SK-N-MC (cell line): ENCODE data around the gene RCBTB2.

Experiments used
- DNase-seq: peaks from one replicate; pipeline ENCODE4 v3.0.0-alpha.2; 2011; ENCODE audit warnings: low read depth, low spot score
- H3K27ac ChIP-seq: fragments of 200-600 bp; sonication (generic); 2 replicates; pipeline ENCODE4 v1.5.1; 2016; ENCODE audit warnings: mixed run types
- H3K36me3 ChIP-seq: fragments of 200-600 bp; sonication (generic); 2 replicates; pipeline ENCODE4 v1.6.1; 2017; ENCODE audit warnings: antibody characterized with exemption, low read length, mixed read lengths; ENCODE audit not compliant: insufficient read depth
- H3K4me3 ChIP-seq: fragments of 200-600 bp; sonication (generic); 2 replicates; pipeline ENCODE4 v1.5.1; 2016
- H3K9ac ChIP-seq: fragments of 200-600 bp; sonication (generic); 2 replicates; pipeline ENCODE4 v1.8.0; 2017; ENCODE audit warnings: mixed run types, mixed read lengths; ENCODE audit not compliant: insufficient read length
- H3K9me3 ChIP-seq: fragments of 200-600 bp; sonication (generic); 2 replicates; pipeline ENCODE4 v1.6.1; 2017; ENCODE audit warnings: low read depth, mild to moderate bottlenecking, antibody characterized with exemption, low read length, moderate library complexity, mixed read lengths
- EZH2 ChIP-seq: fragments of 200-600 bp; sonication (generic); IDR thresholded peaks from one replicate; pipeline ENCODE4 v1.6.1; 2017; ENCODE audit warnings: antibody characterized with exemption
- FOXP2 ChIP-seq: optimal IDR thresholded peaks from 2 replicates; pipeline ENCODE3; 2011; ENCODE audit warnings: mild to moderate bottlenecking, moderate library complexity; ENCODE audit not compliant: insufficient read depth; ENCODE audit errors: extremely low read length, control extremely low read depth
- POLR2AphosphoS5 ChIP-seq: IDR thresholded peaks from 2 replicates; pipeline ENCODE4 v1.6.1; 2012; ENCODE audit warnings: mild to moderate bottlenecking, low read depth, low read length, borderline replicate concordance

RCBTB2 gene

GRCh38 chr13:48555441-48555840 is 22.6 kb upstream of the RCBTB2 start:
- Histone ChIP-seq H3K36me3 (no peaks in the 10 kb centered on the region), H3K4me3 (no peak overlapping the region), H3K9me3 (0 out of 2 replicates have a peak, but pooled peaks cover 2% of the 10 kb centered on the region), H3K9ac (no peak overlapping the region), H3K27ac (no peak overlapping the region)
- no peak for DNase-seq
- TF ChIP-seq FOXP2 (no peak), EZH2 (no peak), POLR2AphosphoS5 (no peak)

- Histone ChIP-seq H3K36me3 (no peaks in the 10 kb centered on the region), H3K9ac (no peak overlapping the region), H3K27ac (no peak overlapping the region), H3K4me3 (no peak overlapping the region), H3K9me3 (0 out of 2 replicates have a peak, but pooled peaks cover 2% of the 10 kb centered on the region)
- TF ChIP-seq POLR2AphosphoS5 (no peak), FOXP2 (no peak), EZH2 (no peak)
- no peak for DNase-seq
These were observed 18.4 kb upstream of the RCBTB2 start for GRCh38 chr13:48551329-48551728.

GRCh38 chr13:48549658-48550057 is 16.8 kb upstream of the RCBTB2 start:
- Histone ChIP-seq H3K4me3 (no peak overlapping the region), H3K36me3 (no peaks in the 10 kb centered on the region), H3K9me3 (no peaks in the 10 kb centered on the region), H3K9ac (no peak overlapping the region), H3K27ac (no peak overlapping the region)
- TF ChIP-seq POLR2AphosphoS5, result no peak
- TF ChIP-seq EZH2, result no peak
- TF ChIP-seq FOXP2, result no peak
- DNase-seq, result no peak

- no peaks in the 10 kb centered on the region for H3K9me3 ChIP-seq
- H3K9ac ChIP-seq, result no peak overlapping the region
- no peak overlapping the region for H3K4me3 ChIP-seq
- DNase-seq, result no peak
- no peak overlapping the region for H3K27ac ChIP-seq
- no peaks in the 10 kb centered on the region for H3K36me3 ChIP-seq
- TF ChIP-seq FOXP2 (no peak), EZH2 (no peak), POLR2AphosphoS5 (no peak)
These were observed 14.8 kb upstream of the RCBTB2 start for GRCh38 chr13:48547663-48548092.

GRCh38 chr13:48545608-48546007 is 12.7 kb upstream of the RCBTB2 start:
- Histone ChIP-seq H3K36me3 (no peaks in the 10 kb centered on the region), H3K9me3 (no peaks in the 10 kb centered on the region), H3K27ac (no peak overlapping the region), H3K4me3 (no peak overlapping the region), H3K9ac (no peak overlapping the region)
- no peak for DNase-seq
- TF ChIP-seq FOXP2 (no peak), POLR2AphosphoS5 (no peak), EZH2 (no peak)

- Histone ChIP-seq H3K36me3 (no peaks in the 10 kb centered on the region), H3K27ac (no peak overlapping the region), H3K9me3 (no peaks in the 10 kb centered on the region), H3K9ac (no peak overlapping the region), H3K4me3 (no peak overlapping the region)
- DNase-seq, result no peak
- TF ChIP-seq EZH2 (no peak), POLR2AphosphoS5 (no peak), FOXP2 (no peak)
These were observed 9.9 kb upstream of the RCBTB2 start for GRCh38 chr13:48542581-48543341.

GRCh38 chr13:48542138-48542537 is 9.3 kb upstream of the RCBTB2 start:
- TF ChIP-seq POLR2AphosphoS5, result no peak
- no peak for TF ChIP-seq EZH2
- TF ChIP-seq FOXP2, result no peak
- Histone ChIP-seq H3K9me3 (no peaks in the 10 kb centered on the region), H3K27ac (no peak overlapping the region), H3K9ac (no peak overlapping the region), H3K36me3 (no peaks in the 10 kb centered on the region), H3K4me3 (no peak overlapping the region)
- DNase-seq, result no peak

- TF ChIP-seq EZH2 (no peak), FOXP2 (no peak), POLR2AphosphoS5 (no peak)
- H3K36me3 ChIP-seq, result no peaks in the 10 kb centered on the region
- no peak overlapping the region for H3K9ac ChIP-seq
- H3K9me3 ChIP-seq, result no peaks in the 10 kb centered on the region
- DNase-seq, result no peak
- no peak overlapping the region for H3K27ac ChIP-seq
- no peak overlapping the region for H3K4me3 ChIP-seq
These were observed 6.7 kb upstream of the RCBTB2 start for GRCh38 chr13:48539550-48539949.
